ENCODE data around the gene SOX10. TPM values are rescaled to one million over a fixed set of nuclear protein-coding genes. Genes with fewer than 3 reads are reported as not detected.

Gene SOX10
- total and polyA plus RNA-seq, 4 experiments from 2014 or later: not detected

DNA sequence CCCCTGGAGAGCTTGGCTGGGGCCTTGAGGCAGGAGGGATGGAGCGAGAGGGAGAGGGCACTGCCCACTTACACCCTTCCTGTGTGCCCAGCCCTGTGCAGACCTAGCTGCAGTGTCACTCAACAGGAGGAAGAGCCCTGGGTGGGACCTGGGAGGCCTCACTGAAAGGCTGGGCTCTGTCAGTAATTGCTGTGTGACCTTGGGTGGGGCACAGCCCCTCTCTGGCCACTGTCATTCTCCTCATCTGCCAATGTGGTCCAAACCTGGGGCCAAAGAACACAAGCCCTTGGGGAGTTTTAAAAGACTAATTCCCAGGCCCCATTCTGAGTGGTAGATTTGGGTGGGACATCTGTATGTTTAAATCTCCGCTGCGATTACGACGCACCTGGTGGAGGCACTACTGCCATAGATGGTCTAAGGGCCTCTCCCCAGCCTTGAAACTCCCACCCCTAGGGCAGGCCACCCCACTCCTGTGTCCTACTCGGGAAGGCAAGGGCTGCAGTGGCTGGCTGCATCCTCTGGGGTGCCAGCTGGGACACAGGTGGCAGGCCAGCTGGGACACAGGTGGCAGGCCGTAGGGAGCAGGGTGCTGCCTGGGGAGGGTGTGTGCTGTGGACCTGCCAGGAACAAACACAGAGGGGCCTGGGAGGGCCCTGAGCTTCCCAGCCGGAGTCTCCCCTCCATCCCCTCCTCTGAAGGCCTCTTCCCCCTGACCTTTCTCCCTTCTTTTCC lies 12.3 kb upstream of the SOX10 start:
- Histone ChIP-seq H3K36me3 (ENCODE audit: insufficient read depth, low read length) (no peaks in the 10 kb centered on the region), H3K4me1 (ENCODE audit: insufficient read depth, low read length) (no peaks in the 10 kb centered on the region), H3K27me3 (ENCODE audit: insufficient read depth, low read length) (no peaks in the 10 kb centered on the region), H3K27ac (ENCODE audit: low read depth, low read length) (no peak overlapping the region), H3K4me3 (ENCODE audit: low read length in 2 of 2) (no peak overlapping the region), H3K9me3 (ENCODE audit: control insufficient read depth in 1 of 2, low read length in 2 of 2) (no peaks in the 10 kb centered on the region)
- H3K27me3 Mint-ChIP-seq: no peaks in the 10 kb centered on the region
- H3K4me1 Mint-ChIP-seq: no peaks in the 10 kb centered on the region
- peak overlapping the region in 1 of 7 donors; percentile 74 for H3K27ac Mint-ChIP-seq
- DNase-seq: no peak
- H3K36me3 Mint-ChIP-seq: no peaks in the 10 kb centered on the region
- ChIA-PET POLR2A (ENCODE audit: partially characterized antibody) (no interaction called here), CTCF (ENCODE audit: partially characterized antibody) (no interaction called here)
- H3K9me3 Mint-ChIP-seq: no peaks in the 10 kb centered on the region
- no peak overlapping the region for H3K4me3 Mint-ChIP-seq
- intact Hi-C loops (cut with micrococcal nuclease): no loop called here

DNA sequence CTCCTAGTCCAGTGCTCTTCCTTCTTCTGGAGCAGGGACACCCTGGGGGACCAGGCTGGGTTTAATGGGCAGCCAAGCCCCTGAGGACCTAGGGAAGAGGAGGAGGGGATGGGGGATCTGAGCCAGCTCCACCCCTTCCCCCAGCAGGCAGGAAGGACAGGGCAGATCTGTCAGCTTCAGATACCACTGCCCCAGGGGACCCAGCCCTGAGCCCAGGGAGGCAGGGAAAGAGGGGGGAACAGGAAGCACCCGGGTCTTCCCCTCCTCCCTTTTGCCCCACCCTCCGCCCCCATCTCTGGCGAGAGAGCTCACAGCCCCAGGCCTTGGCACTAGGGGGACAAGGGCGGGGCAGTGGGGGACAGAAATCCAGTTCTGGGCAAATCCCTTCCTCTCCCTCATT lies 11.7 kb upstream of the SOX10 start:
- no peak overlapping the region for H3K4me3 ChIP-seq (ENCODE audit: low read length in 2 of 2)
- ChIA-PET CTCF (ENCODE audit: partially characterized antibody) (no interaction called here), POLR2A (ENCODE audit: partially characterized antibody) (no interaction called here)
- H3K9me3 ChIP-seq (ENCODE audit: control insufficient read depth in 1 of 2, low read length in 2 of 2): no peaks in the 10 kb centered on the region
- Mint-ChIP-seq H3K9me3 (no peaks in the 10 kb centered on the region), H3K36me3 (no peaks in the 10 kb centered on the region), H3K27me3 (no peaks in the 10 kb centered on the region), H3K4me3 (no peak overlapping the region), H3K4me1 (no peaks in the 10 kb centered on the region), H3K27ac (peak overlapping the region in 1 of 7 donors; percentile 68)
- H3K27ac ChIP-seq (ENCODE audit: low read depth, low read length): no peak overlapping the region
- H3K27me3 ChIP-seq (ENCODE audit: insufficient read depth, low read length): no peaks in the 10 kb centered on the region
- intact Hi-C loops (cut with micrococcal nuclease): no loop called here
- no peak for DNase-seq
- no peaks in the 10 kb centered on the region for H3K36me3 ChIP-seq (ENCODE audit: insufficient read depth, low read length)
- H3K4me1 ChIP-seq (ENCODE audit: insufficient read depth, low read length): no peaks in the 10 kb centered on the region

DNA sequence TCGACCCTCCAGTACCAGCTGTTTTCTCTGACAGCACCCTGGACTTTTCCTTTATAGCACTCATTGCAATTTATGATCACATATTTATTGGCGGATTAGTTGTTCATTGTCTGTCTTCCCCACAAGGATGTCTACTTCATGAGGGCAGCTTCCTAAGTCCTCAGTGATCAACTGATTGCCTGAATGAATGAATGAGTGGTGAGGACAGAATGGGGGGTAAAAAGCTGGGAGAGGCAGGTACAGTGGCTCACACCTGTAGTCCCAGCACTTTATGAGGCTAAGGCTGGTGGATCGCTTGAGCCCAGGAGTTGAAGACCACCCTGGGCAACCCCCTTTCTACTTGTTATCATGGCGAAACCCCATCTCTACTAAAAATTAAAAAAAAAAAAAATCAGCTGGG lies 11.1 kb upstream of the SOX10 start:
- H3K4me1 ChIP-seq (ENCODE audit: insufficient read depth, low read length): no peaks in the 10 kb centered on the region
- Mint-ChIP-seq H3K4me3 (no peak overlapping the region), H3K9me3 (no peaks in the 10 kb centered on the region), H3K4me1 (no peaks in the 10 kb centered on the region), H3K36me3 (no peaks in the 10 kb centered on the region), H3K27me3 (no peaks in the 10 kb centered on the region), H3K27ac (peak overlapping the region in 1 of 7 donors; percentile 42)
- POLR2A ChIA-PET (ENCODE audit: partially characterized antibody): no interaction called here
- H3K27ac ChIP-seq (ENCODE audit: low read depth, low read length): no peak overlapping the region
- no peaks in the 10 kb centered on the region for H3K36me3 ChIP-seq (ENCODE audit: insufficient read depth, low read length)
- H3K9me3 ChIP-seq (ENCODE audit: control insufficient read depth in 1 of 2, low read length in 2 of 2): no peaks in the 10 kb centered on the region
- CTCF ChIA-PET (ENCODE audit: partially characterized antibody): no interaction called here
- intact Hi-C loops (cut with micrococcal nuclease): no loop called here
- no peak for DNase-seq
- H3K4me3 ChIP-seq (ENCODE audit: low read length in 2 of 2): no peak overlapping the region
- no peaks in the 10 kb centered on the region for H3K27me3 ChIP-seq (ENCODE audit: insufficient read depth, low read length)

DNA sequence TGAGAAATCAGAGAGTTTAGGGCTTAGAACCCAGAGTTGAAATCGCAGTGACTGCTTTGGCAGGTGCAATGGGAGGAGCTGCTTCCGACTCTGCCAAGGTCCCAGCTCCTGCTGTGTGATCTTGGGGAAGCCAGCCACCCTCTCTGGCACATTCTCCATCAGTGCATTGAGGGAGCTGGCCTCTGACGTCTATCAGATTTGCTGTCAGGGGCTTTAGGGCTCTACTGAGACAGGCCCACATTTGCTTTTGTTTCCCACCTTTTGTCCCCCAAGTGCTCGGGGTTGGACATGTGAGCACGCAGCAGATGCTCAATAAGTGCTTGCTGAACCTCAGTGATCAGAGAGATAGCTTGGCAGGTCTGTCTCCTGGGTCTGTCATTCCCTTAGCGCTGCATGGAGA lies 10.6 kb upstream of the SOX10 start:
- CTCF ChIA-PET (ENCODE audit: partially characterized antibody): interaction anchor here (0.7 kb wide), 1 partner anchor 57 kb away, joined by 3 read pairs; no protein-coding TSS in a partner anchor
- Mint-ChIP-seq H3K4me3 (no peak overlapping the region), H3K36me3 (no peaks in the 10 kb centered on the region), H3K9me3 (no peaks in the 10 kb centered on the region), H3K4me1 (no peaks in the 10 kb centered on the region), H3K27me3 (no peaks in the 10 kb centered on the region), H3K27ac (peak overlapping the region in 1 of 7 donors; percentile 23)
- H3K9me3 ChIP-seq (ENCODE audit: control insufficient read depth in 1 of 2, low read length in 2 of 2): no peaks in the 10 kb centered on the region
- intact Hi-C loops (cut with micrococcal nuclease): no loop called here
- H3K4me3 ChIP-seq (ENCODE audit: low read length in 2 of 2): no peak overlapping the region
- H3K27ac ChIP-seq (ENCODE audit: low read depth, low read length): no peak overlapping the region
- no peaks in the 10 kb centered on the region for H3K36me3 ChIP-seq (ENCODE audit: insufficient read depth, low read length)
- POLR2A ChIA-PET (ENCODE audit: partially characterized antibody): no interaction called here
- no peaks in the 10 kb centered on the region for H3K27me3 ChIP-seq (ENCODE audit: insufficient read depth, low read length)
- H3K4me1 ChIP-seq (ENCODE audit: insufficient read depth, low read length): no peaks in the 10 kb centered on the region
- no peak for DNase-seq

DNA sequence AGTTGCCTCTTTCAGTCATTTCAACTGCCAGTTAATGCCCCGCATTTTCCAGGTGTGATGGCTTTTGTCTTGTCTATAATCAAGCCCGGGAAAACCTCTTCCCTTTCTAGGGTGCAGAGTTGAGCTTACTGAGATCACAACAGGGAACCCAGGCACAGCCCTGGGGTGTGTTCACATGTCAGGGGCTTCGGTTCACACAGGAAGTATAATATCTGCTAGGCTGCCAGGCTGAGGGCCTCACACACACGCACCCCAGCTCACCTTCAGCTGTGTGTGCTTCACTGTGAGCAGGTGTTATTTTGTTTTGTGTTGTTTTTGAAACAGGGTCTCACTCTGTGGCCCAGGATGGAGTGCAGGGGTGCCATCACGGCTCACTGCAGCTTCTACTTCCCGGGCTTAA lies 9.7 kb upstream of the SOX10 start:
- Histone ChIP-seq H3K4me1 (ENCODE audit: insufficient read depth, low read length) (no peaks in the 10 kb centered on the region), H3K9me3 (ENCODE audit: control insufficient read depth in 1 of 2, low read length in 2 of 2) (no peaks in the 10 kb centered on the region), H3K4me3 (ENCODE audit: low read length in 2 of 2) (no peak overlapping the region), H3K27me3 (ENCODE audit: insufficient read depth, low read length) (no peaks in the 10 kb centered on the region), H3K36me3 (ENCODE audit: insufficient read depth, low read length) (no peaks in the 10 kb centered on the region), H3K27ac (ENCODE audit: low read depth, low read length) (no peak overlapping the region)
- H3K27ac Mint-ChIP-seq: peak overlapping the region in 2 of 7 donors; percentile 36 to 67
- DNase-seq: no peak
- no peaks in the 10 kb centered on the region for H3K9me3 Mint-ChIP-seq
- no peaks in the 10 kb centered on the region for H3K27me3 Mint-ChIP-seq
- intact Hi-C loops (cut with micrococcal nuclease): no loop called here
- H3K4me1 Mint-ChIP-seq: no peaks in the 10 kb centered on the region
- no peak overlapping the region for H3K4me3 Mint-ChIP-seq
- H3K36me3 Mint-ChIP-seq: no peaks in the 10 kb centered on the region
- ChIA-PET CTCF (ENCODE audit: partially characterized antibody) (interaction anchor here (0.7 kb wide), 1 partner anchor 58 kb away, joined by 3 read pairs; no protein-coding TSS in a partner anchor), POLR2A (ENCODE audit: partially characterized antibody) (no interaction called here)

DNA sequence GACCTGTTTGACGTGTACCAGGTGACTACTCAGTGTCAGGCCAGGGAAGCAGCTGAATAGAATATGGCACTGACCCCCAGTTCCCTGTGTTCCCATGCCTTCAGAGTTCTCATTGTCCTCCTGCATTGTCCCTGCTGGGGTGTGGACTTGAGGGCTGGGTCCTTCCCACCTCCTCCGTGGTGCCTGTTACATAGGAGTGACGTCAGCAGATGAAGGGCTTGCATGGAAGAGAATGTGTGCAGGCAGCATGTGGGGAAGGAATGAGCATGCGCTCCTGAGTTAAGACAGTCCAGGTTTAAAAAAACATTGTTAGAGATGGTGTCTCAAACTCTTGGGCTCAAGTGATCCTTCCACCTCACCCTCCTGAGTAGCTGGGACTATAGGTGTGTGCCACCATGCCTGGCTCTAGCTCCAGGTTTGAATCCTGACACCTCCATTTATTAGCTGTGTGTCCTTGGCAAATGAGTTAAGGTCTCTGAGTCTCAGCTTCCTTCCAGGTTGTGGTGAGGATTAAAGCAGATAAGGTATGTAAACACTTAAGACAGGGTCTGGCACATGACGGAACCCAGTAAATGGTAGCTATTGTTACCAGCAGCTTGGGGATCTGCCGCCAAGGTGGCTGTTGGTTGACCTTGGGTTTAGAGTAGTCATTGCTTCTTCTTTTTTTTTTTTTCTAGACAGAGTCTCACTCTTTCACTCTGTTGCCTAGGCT lies 7.5 kb upstream of the SOX10 start:
- intact Hi-C loops (cut with micrococcal nuclease): no loop called here
- CTCF ChIA-PET (ENCODE audit: partially characterized antibody): interaction anchor here (1.1 kb wide), 1 partner anchor 175 kb away, joined by 3 read pairs; no protein-coding TSS in a partner anchor
- Histone ChIP-seq H3K4me1 (ENCODE audit: insufficient read depth, low read length) (no peaks in the 10 kb centered on the region), H3K4me3 (ENCODE audit: low read length in 2 of 2) (no peak overlapping the region), H3K9me3 (ENCODE audit: control insufficient read depth in 1 of 2, low read length in 2 of 2) (no peaks in the 10 kb centered on the region), H3K27ac (ENCODE audit: low read depth, low read length) (no peak overlapping the region), H3K36me3 (ENCODE audit: insufficient read depth, low read length) (no peaks in the 10 kb centered on the region), H3K27me3 (ENCODE audit: insufficient read depth, low read length) (no peaks in the 10 kb centered on the region)
- Mint-ChIP-seq H3K36me3 (no peaks in the 10 kb centered on the region), H3K4me1 (no peaks in the 10 kb centered on the region), H3K27me3 (no peaks in the 10 kb centered on the region), H3K27ac (no peak overlapping the region), H3K4me3 (no peak overlapping the region), H3K9me3 (no peaks in the 10 kb centered on the region)
- DNase-seq: no peak
- POLR2A ChIA-PET (ENCODE audit: partially characterized antibody): no interaction called here

DNA sequence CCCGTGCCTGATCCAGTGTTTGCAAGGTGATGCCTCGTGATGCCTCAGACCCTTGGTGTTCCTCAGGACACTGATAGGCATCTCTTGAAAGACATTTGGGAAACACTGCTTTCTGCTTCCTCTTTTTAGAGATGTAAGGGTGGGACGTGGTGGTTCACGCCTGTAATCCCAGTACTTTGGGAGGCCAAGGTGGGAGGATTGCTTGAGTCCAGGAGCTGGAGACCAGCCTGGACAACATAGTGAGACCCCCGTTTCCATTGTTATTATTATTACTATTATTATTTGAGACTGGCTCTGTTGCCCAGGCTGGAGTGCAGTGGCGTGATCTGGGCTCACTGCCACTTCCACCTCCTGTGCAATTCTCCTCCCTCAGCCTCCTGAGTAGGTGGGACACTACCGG lies 6.5 kb upstream of the SOX10 start:
- Mint-ChIP-seq H3K27me3 (no peaks in the 10 kb centered on the region), H3K36me3 (no peaks in the 10 kb centered on the region), H3K4me1 (no peaks in the 10 kb centered on the region), H3K27ac (no peak overlapping the region), H3K4me3 (no peak overlapping the region), H3K9me3 (no peaks in the 10 kb centered on the region)
- no peaks in the 10 kb centered on the region for H3K4me1 ChIP-seq (ENCODE audit: insufficient read depth, low read length)
- intact Hi-C loops (cut with micrococcal nuclease): no loop called here
- no peak overlapping the region for H3K4me3 ChIP-seq (ENCODE audit: low read length in 2 of 2)
- no peaks in the 10 kb centered on the region for H3K27me3 ChIP-seq (ENCODE audit: insufficient read depth, low read length)
- POLR2A ChIA-PET (ENCODE audit: partially characterized antibody): no interaction called here
- H3K27ac ChIP-seq (ENCODE audit: low read depth, low read length): no peak overlapping the region
- no peak for DNase-seq
- H3K36me3 ChIP-seq (ENCODE audit: insufficient read depth, low read length): no peaks in the 10 kb centered on the region
- CTCF ChIA-PET (ENCODE audit: partially characterized antibody): no interaction called here
- no peaks in the 10 kb centered on the region for H3K9me3 ChIP-seq (ENCODE audit: control insufficient read depth in 1 of 2, low read length in 2 of 2)
